ENCODE results near the gene OCIAD2.

OCIAD2 gene

GRCh38 chr4:48905363-48906015, 1.1 kb downstream of the OCIAD2 start:
- no peak for TF ChIP-seq L3MBTL2 (conservative IDR thresholded peaks at IDR 0.05)
- TF ChIP-seq CTBP1 (IDR thresholded peaks at IDR 0.05; ENCODE audit: borderline replicate concordance), result no peak
- no peak for TF ChIP-seq PKNOX1 (IDR thresholded peaks at IDR 0.05)
- no peak for TF ChIP-seq SP1 (IDR thresholded peaks at IDR 0.05)
- no peak for TF ChIP-seq TARDBP (IDR thresholded peaks at IDR 0.05)
- no peak for TF ChIP-seq FOXM1 (IDR thresholded peaks at IDR 0.05; ENCODE audit: borderline replicate concordance)
- TF ChIP-seq ZNF384 (IDR thresholded peaks at IDR 0.05), result no peak
- ChIA-PET CTCF (no interaction called here), POLR2A (no interaction called here)
- no peak for DNase-seq (ENCODE audit: extremely low spot score)

- ChIA-PET CTCF (no interaction called here), POLR2A (no interaction called here)
- TF ChIP-seq ZNF384 (IDR thresholded peaks at IDR 0.05) (no peak), SUZ12 (IDR thresholded peaks at IDR 0.05) (no peak), BHLHE40 (IDR thresholded peaks at IDR 0.05; ENCODE audit: borderline replicate concordance) (no peak), ARNT (IDR thresholded peaks at IDR 0.05) (no peak), FOXK2 (IDR thresholded peaks at IDR 0.05) (no peak), HDGF (IDR thresholded peaks at IDR 0.05; ENCODE audit: borderline replicate concordance) (no peak), PKNOX1 (IDR thresholded peaks at IDR 0.05) (no peak), LEF1 (IDR thresholded peaks at IDR 0.05; ENCODE audit: borderline replicate concordance) (no peak), FOXM1 (IDR thresholded peaks at IDR 0.05; ENCODE audit: borderline replicate concordance) (no peak), L3MBTL2 (conservative IDR thresholded peaks at IDR 0.05) (no peak), CTBP1 (IDR thresholded peaks at IDR 0.05; ENCODE audit: borderline replicate concordance) (no peak), SP1 (IDR thresholded peaks at IDR 0.05) (no peak), ELF4 (IDR thresholded peaks at IDR 0.05) (no peak)
- DNase-seq (ENCODE audit: extremely low spot score), result no peak
Observed at GRCh38 chr4:48904541-48905142, 1.9 kb downstream of the OCIAD2 start.

- TF ChIP-seq TARDBP (IDR thresholded peaks at IDR 0.05) (no peak), FOXM1 (IDR thresholded peaks at IDR 0.05; ENCODE audit: borderline replicate concordance) (no peak), ZNF384 (IDR thresholded peaks at IDR 0.05) (no peak), BHLHE40 (IDR thresholded peaks at IDR 0.05; ENCODE audit: borderline replicate concordance) (no peak), HDGF (IDR thresholded peaks at IDR 0.05; ENCODE audit: borderline replicate concordance) (no peak), ARNT (IDR thresholded peaks at IDR 0.05) (no peak), LEF1 (IDR thresholded peaks at IDR 0.05; ENCODE audit: borderline replicate concordance) (no peak)
- POLR2A ChIA-PET, result no interaction called here
- no peak for DNase-seq (ENCODE audit: extremely low spot score)
- CTCF ChIA-PET, result interaction anchor here (0.6 kb wide), 1 partner anchor 101 kb away, joined by 3 read pairs; no protein-coding TSS in a partner anchor
Observed at GRCh38 chr4:48904101-48904500, 2.5 kb downstream of the OCIAD2 start.

- no peak for TF ChIP-seq PKNOX1 (IDR thresholded peaks at IDR 0.05)
- TF ChIP-seq L3MBTL2 (conservative IDR thresholded peaks at IDR 0.05), result no peak
- TF ChIP-seq ARNT (IDR thresholded peaks at IDR 0.05), result no peak
- no peak for TF ChIP-seq SUZ12 (IDR thresholded peaks at IDR 0.05)
- no peak for TF ChIP-seq ZNF384 (IDR thresholded peaks at IDR 0.05)
- no peak for TF ChIP-seq HDGF (IDR thresholded peaks at IDR 0.05; ENCODE audit: borderline replicate concordance)
- no peak for TF ChIP-seq TARDBP (IDR thresholded peaks at IDR 0.05)
- ChIA-PET POLR2A (no interaction called here), CTCF (no interaction called here)
- DNase-seq (ENCODE audit: extremely low spot score), result no peak
Observed at GRCh38 chr4:48902266-48902665, 4.3 kb downstream of the OCIAD2 start.

DNA sequence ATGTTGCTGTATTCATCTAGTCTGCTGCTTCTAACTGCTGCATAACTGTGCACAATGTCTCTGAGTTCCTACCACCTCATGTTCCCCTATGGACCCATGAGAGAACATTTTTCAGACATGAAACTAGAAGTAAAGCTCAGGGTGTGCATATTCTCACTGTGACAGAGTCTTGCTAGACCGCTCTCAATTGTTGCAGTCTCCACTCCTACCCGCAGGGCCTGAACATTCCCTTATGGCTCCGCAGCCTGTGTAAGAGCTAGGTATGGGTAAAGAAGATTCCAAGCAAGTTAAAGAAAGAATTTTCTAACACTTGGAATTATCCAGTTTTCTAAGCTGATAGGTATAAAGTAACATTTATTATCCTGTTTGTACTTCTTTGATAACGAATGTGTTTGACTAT, 5.4 kb downstream of the OCIAD2 start:
- POLR2A ChIA-PET, result no interaction called here
- TF ChIP-seq HDGF (IDR thresholded peaks at IDR 0.05; ENCODE audit: borderline replicate concordance) (no peak), NFRKB (IDR thresholded peaks at IDR 0.05) (no peak), CTBP1 (IDR thresholded peaks at IDR 0.05; ENCODE audit: borderline replicate concordance) (no peak), ARNT (IDR thresholded peaks at IDR 0.05) (no peak), FOXK2 (IDR thresholded peaks at IDR 0.05) (no peak), PKNOX1 (IDR thresholded peaks at IDR 0.05) (no peak), FOXM1 (IDR thresholded peaks at IDR 0.05; ENCODE audit: borderline replicate concordance) (no peak), SUZ12 (IDR thresholded peaks at IDR 0.05) (no peak), TARDBP (IDR thresholded peaks at IDR 0.05) (no peak), L3MBTL2 (conservative IDR thresholded peaks at IDR 0.05) (no peak), ZNF384 (IDR thresholded peaks at IDR 0.05) (no peak), ELF4 (IDR thresholded peaks at IDR 0.05) (no peak), BHLHE40 (IDR thresholded peaks at IDR 0.05; ENCODE audit: borderline replicate concordance) (no peak), FOXA1 (IDR thresholded peaks at IDR 0.05) (no peak)
- CTCF ChIA-PET, result no interaction called here

DNA sequence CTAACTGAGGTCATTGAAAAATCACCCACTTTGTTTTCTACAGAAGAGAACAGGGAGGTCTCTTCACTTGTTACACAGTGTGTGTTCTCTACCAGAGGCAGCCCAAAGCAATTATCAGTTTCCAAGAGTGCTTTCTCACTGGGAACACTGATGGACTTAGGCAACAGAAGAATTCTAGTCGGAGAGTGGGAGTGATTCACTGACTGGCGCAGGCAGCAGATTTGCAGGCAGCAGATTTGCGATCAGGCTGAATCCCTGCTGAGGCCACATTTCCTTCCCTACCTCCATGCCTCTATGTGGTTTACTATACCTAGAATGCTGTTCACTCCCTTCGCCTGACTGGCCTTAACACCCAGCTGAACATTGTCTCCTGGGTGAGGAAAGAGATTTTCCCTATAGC, 6.6 kb downstream of the OCIAD2 start:
- TF ChIP-seq NFRKB (IDR thresholded peaks at IDR 0.05) (no peak), FOXA1 (IDR thresholded peaks at IDR 0.05) (no peak), TARDBP (IDR thresholded peaks at IDR 0.05) (no peak), SP1 (IDR thresholded peaks at IDR 0.05) (no peak), CTBP1 (IDR thresholded peaks at IDR 0.05; ENCODE audit: borderline replicate concordance) (no peak), ELF4 (IDR thresholded peaks at IDR 0.05) (no peak), L3MBTL2 (conservative IDR thresholded peaks at IDR 0.05) (no peak), ZNF384 (IDR thresholded peaks at IDR 0.05) (no peak), BHLHE40 (IDR thresholded peaks at IDR 0.05; ENCODE audit: borderline replicate concordance) (no peak), SUZ12 (IDR thresholded peaks at IDR 0.05) (no peak), ARNT (IDR thresholded peaks at IDR 0.05) (no peak), PKNOX1 (IDR thresholded peaks at IDR 0.05) (no peak), FOXM1 (IDR thresholded peaks at IDR 0.05; ENCODE audit: borderline replicate concordance) (no peak)
- ChIA-PET POLR2A (no interaction called here), CTCF (no interaction called here)

More for the DNA sequence above, 5.4 kb downstream of the OCIAD2 start:
- DNase-seq (ENCODE audit: extremely low spot score), result no peak

More for the DNA sequence above, 6.6 kb downstream of the OCIAD2 start:
- DNase-seq (ENCODE audit: extremely low spot score), result no peak
